ENCODE results near the gene CLTB. TPM values are rescaled to one million over a fixed set of nuclear protein-coding genes. Genes with fewer than 3 reads are reported as not detected.

The CLTB gene
- total and polyA plus RNA-seq, 10 of the 15 experiments (the other 5 are each of a cell fraction or from before 2014, with no cell fraction given), result 1.6 to 52.8 (median 36.9) TPM

DNA sequence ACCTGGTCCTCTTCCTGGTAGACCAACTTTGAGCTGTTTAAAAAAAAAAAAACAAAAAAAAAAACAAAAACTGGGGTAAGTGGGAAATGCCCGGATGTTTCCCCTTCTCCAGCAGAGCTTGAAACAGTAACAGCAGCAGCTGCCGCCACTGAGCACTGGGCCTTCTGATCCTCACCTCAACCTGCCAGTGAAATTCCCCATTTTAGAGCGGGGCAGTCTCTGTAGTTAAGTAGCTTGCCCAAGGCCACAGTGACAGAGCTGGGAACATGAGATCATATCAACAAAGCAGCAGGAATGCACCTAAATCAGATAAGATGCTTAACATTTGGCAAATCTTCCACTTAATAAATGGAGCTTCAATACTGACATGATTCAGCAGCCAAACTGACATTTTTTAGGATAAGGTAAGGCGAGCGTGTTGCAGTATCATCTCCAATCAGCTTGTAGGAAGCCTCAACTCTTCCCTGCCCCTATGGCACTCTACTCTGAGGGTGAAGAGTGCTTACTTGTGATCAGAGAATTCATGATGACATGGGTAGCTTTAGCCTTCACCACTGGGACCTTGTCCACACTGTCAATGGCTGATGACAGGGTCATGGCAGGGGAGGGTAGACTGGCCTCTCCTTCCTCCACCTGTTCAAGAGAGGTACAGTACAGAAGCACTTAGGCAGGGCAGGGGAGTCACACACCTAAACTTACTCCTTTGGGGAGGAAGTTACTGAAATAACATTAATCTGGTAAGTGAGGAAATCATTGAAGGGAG, 64.0 kb downstream of the CLTB start (continued):
- TF ChIP-seq, protein P1, sequence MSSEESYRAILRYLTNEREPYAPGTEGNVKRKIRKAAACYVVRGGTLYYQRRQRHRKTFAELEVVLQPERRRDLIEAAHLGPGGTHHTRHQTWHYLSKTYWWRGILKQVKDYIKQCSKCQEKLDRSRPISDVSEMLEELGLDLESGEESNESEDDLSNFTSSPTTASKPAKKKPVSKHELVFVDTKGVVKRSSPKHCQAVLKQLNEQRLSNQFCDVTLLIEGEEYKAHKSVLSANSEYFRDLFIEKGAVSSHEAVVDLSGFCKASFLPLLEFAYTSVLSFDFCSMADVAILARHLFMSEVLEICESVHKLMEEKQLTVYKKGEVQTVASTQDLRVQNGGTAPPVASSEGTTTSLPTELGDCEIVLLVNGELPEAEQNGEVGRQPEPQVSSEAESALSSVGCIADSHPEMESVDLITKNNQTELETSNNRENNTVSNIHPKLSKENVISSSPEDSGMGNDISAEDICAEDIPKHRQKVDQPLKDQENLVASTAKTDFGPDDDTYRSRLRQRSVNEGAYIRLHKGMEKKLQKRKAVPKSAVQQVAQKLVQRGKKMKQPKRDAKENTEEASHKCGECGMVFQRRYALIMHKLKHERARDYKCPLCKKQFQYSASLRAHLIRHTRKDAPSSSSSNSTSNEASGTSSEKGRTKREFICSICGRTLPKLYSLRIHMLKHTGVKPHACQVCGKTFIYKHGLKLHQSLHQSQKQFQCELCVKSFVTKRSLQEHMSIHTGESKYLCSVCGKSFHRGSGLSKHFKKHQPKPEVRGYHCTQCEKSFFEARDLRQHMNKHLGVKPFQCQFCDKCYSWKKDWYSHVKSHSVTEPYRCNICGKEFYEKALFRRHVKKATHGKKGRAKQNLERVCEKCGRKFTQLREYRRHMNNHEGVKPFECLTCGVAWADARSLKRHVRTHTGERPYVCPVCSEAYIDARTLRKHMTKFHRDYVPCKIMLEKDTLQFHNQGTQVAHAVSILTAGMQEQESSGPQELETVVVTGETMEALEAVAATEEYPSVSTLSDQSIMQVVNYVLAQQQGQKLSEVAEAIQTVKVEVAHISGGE (CRISPR knock-in tag; IDR thresholded peaks at IDR 0.05), result no peak
- TF ChIP-seq BACH1 (IDR thresholded peaks at IDR 0.05; ENCODE audit: borderline replicate concordance) (no peak), POLR2AphosphoS5 (IDR thresholded peaks at IDR 0.05; ENCODE audit: low read length) (no peak), MEF2A (IDR thresholded peaks at IDR 0.05; ENCODE audit: insufficient read depth, low read depth, low read length) (no peak), TCF12 (IDR thresholded peaks at IDR 0.05; ENCODE audit: low read depth, low read length) (0 out of 2 replicates have a peak, but pooled peaks have one; percentile 58), JUND (IDR thresholded peaks at IDR 0.05; ENCODE audit: low read depth, low read length) (no peak), SMAD1 (IDR thresholded peaks at IDR 0.05; ENCODE audit: low read depth, partially characterized antibody) (no peak), FOS (IDR thresholded peaks at IDR 0.05; ENCODE audit: borderline replicate concordance, extremely low read depth, insufficient read length) (no peak), RAD51 (IDR thresholded peaks at IDR 0.05) (no peak), GABPA (IDR thresholded peaks at IDR 0.05; ENCODE audit: low read depth) (no peak)
- TF ChIP-seq, protein P2, sequence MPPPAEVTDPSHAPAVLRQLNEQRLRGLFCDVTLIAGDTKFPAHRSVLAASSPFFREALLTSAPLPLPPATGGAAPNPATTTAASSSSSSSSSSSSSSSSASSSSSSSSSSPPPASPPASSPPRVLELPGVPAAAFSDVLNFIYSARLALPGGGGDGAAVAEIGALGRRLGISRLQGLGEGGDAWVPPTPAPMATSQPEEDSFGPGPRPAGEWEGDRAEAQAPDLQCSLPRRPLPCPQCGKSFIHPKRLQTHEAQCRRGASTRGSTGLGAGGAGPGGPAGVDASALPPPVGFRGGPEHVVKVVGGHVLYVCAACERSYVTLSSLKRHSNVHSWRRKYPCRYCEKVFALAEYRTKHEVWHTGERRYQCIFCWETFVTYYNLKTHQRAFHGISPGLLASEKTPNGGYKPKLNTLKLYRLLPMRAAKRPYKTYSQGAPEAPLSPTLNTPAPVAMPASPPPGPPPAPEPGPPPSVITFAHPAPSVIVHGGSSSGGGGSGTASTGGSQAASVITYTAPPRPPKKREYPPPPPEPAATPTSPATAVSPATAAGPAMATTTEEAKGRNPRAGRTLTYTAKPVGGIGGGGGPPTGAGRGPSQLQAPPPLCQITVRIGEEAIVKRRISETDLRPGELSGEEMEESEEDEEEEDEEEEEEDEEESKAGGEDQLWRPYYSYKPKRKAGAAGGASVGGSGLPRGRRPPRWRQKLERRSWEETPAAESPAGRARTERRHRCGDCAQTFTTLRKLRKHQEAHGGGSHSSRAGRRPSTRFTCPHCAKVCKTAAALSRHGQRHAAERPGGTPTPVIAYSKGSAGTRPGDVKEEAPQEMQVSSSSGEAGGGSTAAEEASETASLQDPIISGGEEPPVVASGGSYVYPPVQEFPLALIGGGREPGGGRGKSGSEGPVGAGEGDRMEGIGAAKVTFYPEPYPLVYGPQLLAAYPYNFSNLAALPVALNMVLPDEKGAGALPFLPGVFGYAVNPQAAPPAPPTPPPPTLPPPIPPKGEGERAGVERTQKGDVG (CRISPR knock-in tag; IDR thresholded peaks at IDR 0.05), result no peak
- TF ChIP-seq, protein P3, sequence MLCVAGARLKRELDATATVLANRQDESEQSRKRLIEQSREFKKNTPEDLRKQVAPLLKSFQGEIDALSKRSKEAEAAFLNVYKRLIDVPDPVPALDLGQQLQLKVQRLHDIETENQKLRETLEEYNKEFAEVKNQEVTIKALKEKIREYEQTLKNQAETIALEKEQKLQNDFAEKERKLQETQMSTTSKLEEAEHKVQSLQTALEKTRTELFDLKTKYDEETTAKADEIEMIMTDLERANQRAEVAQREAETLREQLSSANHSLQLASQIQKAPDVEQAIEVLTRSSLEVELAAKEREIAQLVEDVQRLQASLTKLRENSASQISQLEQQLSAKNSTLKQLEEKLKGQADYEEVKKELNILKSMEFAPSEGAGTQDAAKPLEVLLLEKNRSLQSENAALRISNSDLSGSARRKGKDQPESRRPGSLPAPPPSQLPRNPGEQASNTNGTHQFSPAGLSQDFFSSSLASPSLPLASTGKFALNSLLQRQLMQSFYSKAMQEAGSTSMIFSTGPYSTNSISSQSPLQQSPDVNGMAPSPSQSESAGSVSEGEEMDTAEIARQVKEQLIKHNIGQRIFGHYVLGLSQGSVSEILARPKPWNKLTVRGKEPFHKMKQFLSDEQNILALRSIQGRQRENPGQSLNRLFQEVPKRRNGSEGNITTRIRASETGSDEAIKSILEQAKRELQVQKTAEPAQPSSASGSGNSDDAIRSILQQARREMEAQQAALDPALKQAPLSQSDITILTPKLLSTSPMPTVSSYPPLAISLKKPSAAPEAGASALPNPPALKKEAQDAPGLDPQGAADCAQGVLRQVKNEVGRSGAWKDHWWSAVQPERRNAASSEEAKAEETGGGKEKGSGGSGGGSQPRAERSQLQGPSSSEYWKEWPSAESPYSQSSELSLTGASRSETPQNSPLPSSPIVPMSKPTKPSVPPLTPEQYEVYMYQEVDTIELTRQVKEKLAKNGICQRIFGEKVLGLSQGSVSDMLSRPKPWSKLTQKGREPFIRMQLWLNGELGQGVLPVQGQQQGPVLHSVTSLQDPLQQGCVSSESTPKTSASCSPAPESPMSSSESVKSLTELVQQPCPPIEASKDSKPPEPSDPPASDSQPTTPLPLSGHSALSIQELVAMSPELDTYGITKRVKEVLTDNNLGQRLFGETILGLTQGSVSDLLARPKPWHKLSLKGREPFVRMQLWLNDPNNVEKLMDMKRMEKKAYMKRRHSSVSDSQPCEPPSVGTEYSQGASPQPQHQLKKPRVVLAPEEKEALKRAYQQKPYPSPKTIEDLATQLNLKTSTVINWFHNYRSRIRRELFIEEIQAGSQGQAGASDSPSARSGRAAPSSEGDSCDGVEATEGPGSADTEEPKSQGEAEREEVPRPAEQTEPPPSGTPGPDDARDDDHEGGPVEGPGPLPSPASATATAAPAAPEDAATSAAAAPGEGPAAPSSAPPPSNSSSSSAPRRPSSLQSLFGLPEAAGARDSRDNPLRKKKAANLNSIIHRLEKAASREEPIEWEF (IDR thresholded peaks at IDR 0.05; ENCODE audit: insufficient replicate concordance, low read depth, low read length), result no peak
- TF ChIP-seq, protein P4, sequence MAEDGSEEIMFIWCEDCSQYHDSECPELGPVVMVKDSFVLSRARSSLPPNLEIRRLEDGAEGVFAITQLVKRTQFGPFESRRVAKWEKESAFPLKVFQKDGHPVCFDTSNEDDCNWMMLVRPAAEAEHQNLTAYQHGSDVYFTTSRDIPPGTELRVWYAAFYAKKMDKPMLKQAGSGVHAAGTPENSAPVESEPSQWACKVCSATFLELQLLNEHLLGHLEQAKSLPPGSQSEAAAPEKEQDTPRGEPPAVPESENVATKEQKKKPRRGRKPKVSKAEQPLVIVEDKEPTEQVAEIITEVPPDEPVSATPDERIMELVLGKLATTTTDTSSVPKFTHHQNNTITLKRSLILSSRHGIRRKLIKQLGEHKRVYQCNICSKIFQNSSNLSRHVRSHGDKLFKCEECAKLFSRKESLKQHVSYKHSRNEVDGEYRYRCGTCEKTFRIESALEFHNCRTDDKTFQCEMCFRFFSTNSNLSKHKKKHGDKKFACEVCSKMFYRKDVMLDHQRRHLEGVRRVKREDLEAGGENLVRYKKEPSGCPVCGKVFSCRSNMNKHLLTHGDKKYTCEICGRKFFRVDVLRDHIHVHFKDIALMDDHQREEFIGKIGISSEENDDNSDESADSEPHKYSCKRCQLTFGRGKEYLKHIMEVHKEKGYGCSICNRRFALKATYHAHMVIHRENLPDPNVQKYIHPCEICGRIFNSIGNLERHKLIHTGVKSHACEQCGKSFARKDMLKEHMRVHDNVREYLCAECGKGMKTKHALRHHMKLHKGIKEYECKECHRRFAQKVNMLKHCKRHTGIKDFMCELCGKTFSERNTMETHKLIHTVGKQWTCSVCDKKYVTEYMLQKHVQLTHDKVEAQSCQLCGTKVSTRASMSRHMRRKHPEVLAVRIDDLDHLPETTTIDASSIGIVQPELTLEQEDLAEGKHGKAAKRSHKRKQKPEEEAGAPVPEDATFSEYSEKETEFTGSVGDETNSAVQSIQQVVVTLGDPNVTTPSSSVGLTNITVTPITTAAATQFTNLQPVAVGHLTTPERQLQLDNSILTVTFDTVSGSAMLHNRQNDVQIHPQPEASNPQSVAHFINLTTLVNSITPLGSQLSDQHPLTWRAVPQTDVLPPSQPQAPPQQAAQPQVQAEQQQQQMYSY (CRISPR knock-in tag; IDR thresholded peaks at IDR 0.05), result no peak

Measured in GM12878 (cell line).